ENCODE data around the gene ACTR3C.
A peak's percentile ranks its signal among the peaks of the same experiment; 100 is the strongest.
"Not testable (repeated sequence)": the region's sequence is repeated elsewhere in the genome, so short reads cannot be mapped to it uniquely, and the experiment has no call there.

The ACTR3C gene

GRCh38 chr7:150312649-150313366, 10.5 kb downstream of the ACTR3C start:
- not testable (repeated sequence) for DNase-seq (ENCODE audit: low read depth)

- DNase-seq (ENCODE audit: low read depth) = no peak
These were observed 11.6 kb downstream of the ACTR3C start for GRCh38 chr7:150311711-150312110.

- DNase-seq (ENCODE audit: low read depth) = no peak
These were observed 12.2 kb downstream of the ACTR3C start for GRCh38 chr7:150311146-150311545.

GRCh38 chr7:150308575-150308974, 14.8 kb downstream of the ACTR3C start:
- no peak for DNase-seq (ENCODE audit: low read depth)

GRCh38 chr7:150307904-150308303, 15.4 kb downstream of the ACTR3C start:
- no peak for DNase-seq (ENCODE audit: low read depth)

- no peak for DNase-seq (ENCODE audit: low read depth)
These were observed 16.2 kb downstream of the ACTR3C start for GRCh38 chr7:150307129-150307528.

GRCh38 chr7:150306377-150306776, 17.0 kb downstream of the ACTR3C start:
- DNase-seq (ENCODE audit: low read depth) = not testable (repeated sequence)

GRCh38 chr7:150305903-150306284, 17.5 kb downstream of the ACTR3C start:
- not testable (repeated sequence) for DNase-seq (ENCODE audit: low read depth)

GRCh38 chr7:150305259-150305902, 18.0 kb downstream of the ACTR3C start:
- DNase-seq (ENCODE audit: low read depth) = not testable (repeated sequence)

GRCh38 chr7:150304499-150305258, 18.7 kb downstream of the ACTR3C start:
- not testable (repeated sequence) for DNase-seq (ENCODE audit: low read depth)

- DNase-seq (ENCODE audit: low read depth) = not testable (repeated sequence)
These were observed 20.4 kb downstream of the ACTR3C start for GRCh38 chr7:150302908-150303310.

- not testable (repeated sequence) for DNase-seq (ENCODE audit: low read depth)
These were observed 25.4 kb downstream of the ACTR3C start for GRCh38 chr7:150297978-150298377.

GRCh38 chr7:150296802-150297201, 26.5 kb downstream of the ACTR3C start:
- DNase-seq (ENCODE audit: low read depth) = not testable (repeated sequence)

- DNase-seq (ENCODE audit: low read depth) = not testable (repeated sequence)
These were observed 27.7 kb downstream of the ACTR3C start for GRCh38 chr7:150295614-150296013.

GRCh38 chr7:150295027-150295426, 28.3 kb downstream of the ACTR3C start:
- DNase-seq (ENCODE audit: low read depth) = not testable (repeated sequence)

- not testable (repeated sequence) for DNase-seq (ENCODE audit: low read depth)
These were observed 33.0 kb downstream of the ACTR3C start for GRCh38 chr7:150290317-150290716.

GRCh38 chr7:150288816-150289215, 34.5 kb downstream of the ACTR3C start:
- not testable (repeated sequence) for DNase-seq (ENCODE audit: low read depth)

GRCh38 chr7:150287815-150288214, 35.5 kb downstream of the ACTR3C start:
- not testable (repeated sequence) for DNase-seq (ENCODE audit: low read depth)

GRCh38 chr7:150285849-150286754, 37.2 kb downstream of the ACTR3C start:
- DNase-seq (ENCODE audit: low read depth) = peak; percentile 6

GRCh38 chr7:150283608-150284007, 39.7 kb downstream of the ACTR3C start:
- DNase-seq (ENCODE audit: low read depth) = not testable (repeated sequence)

- DNase-seq (ENCODE audit: low read depth) = not testable (repeated sequence)
These were observed 40.2 kb downstream of the ACTR3C start for GRCh38 chr7:150283111-150283510.
